ENCODE results near the gene INSC. TPM values are rescaled to one million over a fixed set of nuclear protein-coding genes. Genes with fewer than 3 reads are reported as not detected.
A peak's percentile ranks its signal among the peaks of the same experiment; 100 is the strongest.

The INSC gene
- total and polyA plus RNA-seq, 2 of the 4 experiments (the other 2 are of a cell fraction) = 0.53 to 1.4 TPM

GRCh38 chr11:15180212-15180792, 65.6 kb downstream of the INSC start:
- no peak overlapping the region for H2AFZ ChIP-seq (replicated peaks; ENCODE audit: low read length, poor library complexity)
- no CpG with 5 or more reads among the region's 4 CpGs for WGBS, 2 experiments (ENCODE audit: extremely low coverage in 2 of 2, insufficient read length in 1 of 2)
- H3K4me1 ChIP-seq (ENCODE audit: control insufficient read depth, insufficient read depth, low read length) = peaks cover 9% of the 10 kb centered on the region

More at GRCh38 chr11:15180212-15180792, 65.6 kb downstream of the INSC start:
- Histone ChIP-seq H3K4me3 (ENCODE audit: insufficient read depth, low read depth, low read length) (no peak overlapping the region), H3K27ac (ENCODE audit: insufficient read depth, low read length) (no peak overlapping the region), H3K23ac (ENCODE audit: low read depth, low read length) (no peak overlapping the region), H3K36me3 (ENCODE audit: control insufficient read depth, insufficient read depth, low read length) (no peaks in the 10 kb centered on the region; the same call in 1 of the 2 replicates), H3K9me3 (ENCODE audit: control insufficient read depth, insufficient read depth, low read length) (no peaks in the 10 kb centered on the region), H3K27me3 (ENCODE audit: control insufficient read depth, insufficient read depth, low read length) (no peaks in the 10 kb centered on the region), H2BK15ac (ENCODE audit: low read depth, low read length) (no peak overlapping the region), H4K91ac (ENCODE audit: insufficient read depth, low read depth, low read length) (no peak overlapping the region), H3K4me2 (ENCODE audit: low read depth, low read length) (no peak overlapping the region), H3K56ac (ENCODE audit: extremely low read depth, insufficient read depth, low read length) (no peak overlapping the region), H4K8ac (ENCODE audit: low read depth in 2 of 2, low read length in 2 of 2) (no peak overlapping the region), H2BK20ac (ENCODE audit: low read depth, low read length) (no peak overlapping the region), H3K79me1 (ENCODE audit: low read depth in 1 of 2, low read length in 2 of 2) (no peaks in the 10 kb centered on the region), H3K4ac (ENCODE audit: low read depth, low read length) (no peak overlapping the region), H2AK9ac (replicated peaks; ENCODE audit: low read depth, low read length, poor library complexity) (no peak overlapping the region), H3K14ac (replicated peaks; ENCODE audit: low read depth, low read length) (peak overlapping the region; percentile 67; the same call in 1 of the 2 replicates), H3K9me1 (ENCODE audit: insufficient read depth, low read length) (peaks cover 13% of the 10 kb centered on the region), H3K9ac (ENCODE audit: low read depth, low read length) (no peak overlapping the region), H3K18ac (ENCODE audit: low read depth, low read length) (no peak overlapping the region), H2AK5ac (ENCODE audit: low read depth, low read length) (no peak overlapping the region), H2BK120ac (ENCODE audit: low read depth, low read length) (no peak overlapping the region), H4K5ac (ENCODE audit: low read depth, low read length) (no peak overlapping the region), H2BK5ac (ENCODE audit: low read depth, low read length, poor library complexity, severe bottlenecking) (no peak overlapping the region), H4K20me1 (ENCODE audit: insufficient read depth, low read length) (no peaks in the 10 kb centered on the region)
- CTCF ChIA-PET = interaction anchor here (0.6 to 2.0 kb wide), 2 partner anchors 21 to 526 kb away, joined by 3 to 7 read pairs; no protein-coding TSS in a partner anchor
- dilution Hi-C loops (cut with HindIII; ENCODE audit: low sequenced_read_pairs, unreplicated experiment) (no loop called here), in situ Hi-C loops (cut with MboI; ENCODE audit: low sequenced_read_pairs) (no loop called here), intact Hi-C loops (cut with micrococcal nuclease) (no loop called here)
- ATAC-seq (ENCODE audit: low read depth) (no peak), DNase-seq (no peak)
- POLR2A ChIA-PET (ENCODE audit: unreplicated experiment) = no interaction called here
- no TSS peak for BruUV-seq (replicated peaks)
- TF ChIP-seq CEBPB (IDR thresholded peaks at IDR 0.05; ENCODE audit: low read depth, low read length) (no peak), CTCF (conservative IDR thresholded peaks at IDR 0.05; ENCODE audit: low read depth, low read length) (no peak), RFX5 (IDR thresholded peaks at IDR 0.05; ENCODE audit: low read depth, low read length) (no peak), CHD1 (IDR thresholded peaks at IDR 0.05; ENCODE audit: low read depth, low read length) (no peak), FOS (IDR thresholded peaks at IDR 0.05; ENCODE audit: low read depth, low read length) (no peak), MAFK (IDR thresholded peaks at IDR 0.05; ENCODE audit: low read depth, low read length) (no peak), BHLHE40 (IDR thresholded peaks at IDR 0.05; ENCODE audit: low read depth, low read length) (no peak), SMC3 (IDR thresholded peaks at IDR 0.05; ENCODE audit: low read depth, low read length) (no peak), NFE2L2 (IDR thresholded peaks at IDR 0.05; ENCODE audit: low read depth, low read length) (no peak), ELK1 (IDR thresholded peaks at IDR 0.05; ENCODE audit: borderline replicate concordance, low read depth, low read length) (no peak), POLR2A (IDR thresholded peaks at IDR 0.05; ENCODE audit: low read depth, low read length) (no peak), MAZ (IDR thresholded peaks at IDR 0.05; ENCODE audit: borderline replicate concordance, low read depth, low read length) (no peak), MXI1 (IDR thresholded peaks at IDR 0.05; ENCODE audit: borderline replicate concordance, low read depth, low read length) (no peak), RAD21 (IDR thresholded peaks at IDR 0.05; ENCODE audit: low read length) (no peak), USF2 (IDR thresholded peaks at IDR 0.05; ENCODE audit: low read depth, low read length) (no peak), RCOR1 (IDR thresholded peaks at IDR 0.05; ENCODE audit: insufficient replicate concordance, low read length) (no peak)
